ENCODE measurements around the gene METAP1D.

DNA sequence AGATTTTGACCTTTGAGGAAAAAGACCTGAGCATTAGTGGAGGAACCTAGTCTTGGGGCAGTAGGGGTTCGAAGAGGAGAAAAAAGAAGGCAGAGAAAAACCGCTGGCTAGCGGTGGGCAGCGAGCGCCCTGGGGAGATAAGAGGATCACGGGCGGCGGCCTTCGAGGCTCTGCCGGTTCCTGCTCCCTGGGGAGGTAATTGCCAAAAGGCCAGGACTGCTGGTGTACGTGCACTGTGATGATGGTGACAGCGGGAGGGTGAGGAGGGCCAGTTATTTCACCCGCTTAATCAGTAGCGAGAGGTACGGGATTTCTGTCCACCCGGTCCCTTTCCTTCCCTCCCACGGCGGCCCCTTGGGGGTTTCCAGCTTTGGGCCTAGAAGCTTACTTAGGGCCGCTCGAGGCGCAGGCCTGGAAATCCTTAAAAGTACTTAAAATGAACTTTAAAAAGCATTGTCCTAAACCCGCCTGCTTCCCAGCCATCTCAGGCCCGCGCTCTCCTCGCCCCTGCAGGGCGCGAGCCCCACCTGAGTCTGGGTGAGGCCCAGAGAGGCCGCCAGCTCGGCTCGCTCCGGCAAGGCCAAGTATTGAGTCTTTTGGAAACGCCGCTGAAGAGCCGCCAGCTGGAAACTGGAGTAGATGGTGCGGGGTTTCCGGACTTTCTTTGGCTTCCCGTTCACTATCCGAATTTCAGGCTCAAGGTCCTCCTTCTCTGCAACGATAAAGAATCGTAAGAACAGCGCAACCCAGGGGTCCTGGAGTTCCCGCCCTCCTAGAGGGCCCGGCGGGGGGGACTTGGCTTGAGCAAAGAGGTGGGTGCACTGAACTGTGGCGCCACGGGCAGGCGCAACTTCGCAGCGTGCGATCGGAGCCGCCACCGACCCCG is 101.4 kb downstream of the METAP1D start:
- TF ChIP-seq, protein P1, sequence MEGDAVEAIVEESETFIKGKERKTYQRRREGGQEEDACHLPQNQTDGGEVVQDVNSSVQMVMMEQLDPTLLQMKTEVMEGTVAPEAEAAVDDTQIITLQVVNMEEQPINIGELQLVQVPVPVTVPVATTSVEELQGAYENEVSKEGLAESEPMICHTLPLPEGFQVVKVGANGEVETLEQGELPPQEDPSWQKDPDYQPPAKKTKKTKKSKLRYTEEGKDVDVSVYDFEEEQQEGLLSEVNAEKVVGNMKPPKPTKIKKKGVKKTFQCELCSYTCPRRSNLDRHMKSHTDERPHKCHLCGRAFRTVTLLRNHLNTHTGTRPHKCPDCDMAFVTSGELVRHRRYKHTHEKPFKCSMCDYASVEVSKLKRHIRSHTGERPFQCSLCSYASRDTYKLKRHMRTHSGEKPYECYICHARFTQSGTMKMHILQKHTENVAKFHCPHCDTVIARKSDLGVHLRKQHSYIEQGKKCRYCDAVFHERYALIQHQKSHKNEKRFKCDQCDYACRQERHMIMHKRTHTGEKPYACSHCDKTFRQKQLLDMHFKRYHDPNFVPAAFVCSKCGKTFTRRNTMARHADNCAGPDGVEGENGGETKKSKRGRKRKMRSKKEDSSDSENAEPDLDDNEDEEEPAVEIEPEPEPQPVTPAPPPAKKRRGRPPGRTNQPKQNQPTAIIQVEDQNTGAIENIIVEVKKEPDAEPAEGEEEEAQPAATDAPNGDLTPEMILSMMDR (IDR thresholded peaks at IDR 0.05) = no peak
- TF ChIP-seq POLR2AphosphoS5 (IDR thresholded peaks at IDR 0.05; ENCODE audit: insufficient read depth in 1 of 2, low read depth in 1 of 2) = no peak

Data from vagina (tissue), 2 donors.